Smooth muscle cell (in vitro differentiated cells): Measurements from ENCODE around the gene MYD88. TPM values are rescaled to one million over a fixed set of nuclear protein-coding genes. Genes with fewer than 3 reads are reported as not detected.
A peak's percentile ranks its signal among the peaks of the same experiment; 100 is the strongest.

Source experiments
- DNase-seq: peaks from one replicate; lab custom pipeline; 2025; ENCODE audit not compliant: unreplicated experiment; lab: John Stamatoyannopoulos, UW
- H2AFZ ChIP-seq: fragments of 200-600 bp; sonication (generic); 2 replicates; pipeline ENCODE4 v1.6.0; 2016; ENCODE audit warnings: antibody characterized with exemption, low read depth, mild to moderate bottlenecking
- H3F3A ChIP-seq: fragments of 200-600 bp; sonication (generic); 2 replicates; pipeline ENCODE4 v1.6.0; 2017; ENCODE audit warnings: antibody characterized with exemption, low read depth
- H3K27ac ChIP-seq: fragments of 200-600 bp; sonication (generic); 2 replicates; pipeline ENCODE4 v1.5.1; 2016; ENCODE audit warnings: low read depth, mild to moderate bottlenecking
- H3K27me3 ChIP-seq: fragments of 200-600 bp; sonication (generic); 2 replicates; pipeline ENCODE4 v1.6.1; 2016; ENCODE audit warnings: low read depth, mild to moderate bottlenecking
- H3K36me3 ChIP-seq: fragments of 200-600 bp; sonication (generic); 2 replicates; pipeline ENCODE4 v1.5.1; 2016; ENCODE audit warnings: low read depth
- H3K4me1 ChIP-seq: fragments of 200-600 bp; sonication (generic); 2 replicates; pipeline ENCODE4 v1.5.1; 2016; ENCODE audit warnings: low read depth
- H3K4me2 ChIP-seq: fragments of 200-600 bp; sonication (generic); 2 replicates; pipeline ENCODE4 v1.6.0; 2016; ENCODE audit warnings: mild to moderate bottlenecking
- H3K4me3 ChIP-seq: fragments of 200-600 bp; sonication (generic); 2 replicates; pipeline ENCODE4 v1.5.1; 2016; ENCODE audit warnings: mild to moderate bottlenecking
- H3K79me2 ChIP-seq: fragments of 200-600 bp; sonication (generic); 2 replicates; pipeline ENCODE4 v1.6.0; 2016; ENCODE audit warnings: low read depth, mild to moderate bottlenecking
- H3K9ac ChIP-seq: fragments of 200-600 bp; sonication (generic); 2 replicates; pipeline ENCODE4 v1.6.0; 2016; ENCODE audit warnings: low read depth
- H3K9me3 ChIP-seq: fragments of 200-600 bp; sonication (generic); replicated peaks from 2 replicates; pipeline ENCODE4 v1.5.1; 2016; ENCODE audit warnings: low read depth
- H4K20me1 ChIP-seq: fragments of 200-600 bp; sonication (generic); 2 replicates; pipeline ENCODE4 v1.6.0; 2016; ENCODE audit warnings: low read depth
- WGBS: methylation state at CpG from one replicate; pipeline ENCODE4 v1.1.7; 2016; ENCODE audit warnings: low lambda C conversion rate; 5-methylcytosine and 5-hydroxymethylcytosine counted together
- polyA plus RNA-seq: library from polyadenylated mRNA; unstranded; fragments of >200 nt; fragmentation: Nextera tagmentation; extraction: Ambion mirVana; gene quantifications from 2 replicates; pipeline ENCODE4 v1.2.1, GENCODE V29; 2016
- total RNA-seq: library from RNA; depleted of rRNA; stranded (reverse); fragments of >200 nt; gene quantifications from 2 replicates; pipeline ENCODE4 v1.2.3, GENCODE V29; 2014
- TF ChIP-seq, protein P1 (sequence below): fragments of 200-600 bp; sonication (generic); IDR thresholded peaks from 2 replicates; pipeline ENCODE4 v1.5.1; 2017; ENCODE audit warnings: borderline replicate concordance, mild to moderate bottlenecking, antibody characterized with exemption; ENCODE audit not compliant: insufficient read depth, poor library complexity, severe bottlenecking

The MYD88 gene
- total and polyA plus RNA-seq, 2 experiments from 2014 or later = 14.1 to 37.5 TPM

DNA sequence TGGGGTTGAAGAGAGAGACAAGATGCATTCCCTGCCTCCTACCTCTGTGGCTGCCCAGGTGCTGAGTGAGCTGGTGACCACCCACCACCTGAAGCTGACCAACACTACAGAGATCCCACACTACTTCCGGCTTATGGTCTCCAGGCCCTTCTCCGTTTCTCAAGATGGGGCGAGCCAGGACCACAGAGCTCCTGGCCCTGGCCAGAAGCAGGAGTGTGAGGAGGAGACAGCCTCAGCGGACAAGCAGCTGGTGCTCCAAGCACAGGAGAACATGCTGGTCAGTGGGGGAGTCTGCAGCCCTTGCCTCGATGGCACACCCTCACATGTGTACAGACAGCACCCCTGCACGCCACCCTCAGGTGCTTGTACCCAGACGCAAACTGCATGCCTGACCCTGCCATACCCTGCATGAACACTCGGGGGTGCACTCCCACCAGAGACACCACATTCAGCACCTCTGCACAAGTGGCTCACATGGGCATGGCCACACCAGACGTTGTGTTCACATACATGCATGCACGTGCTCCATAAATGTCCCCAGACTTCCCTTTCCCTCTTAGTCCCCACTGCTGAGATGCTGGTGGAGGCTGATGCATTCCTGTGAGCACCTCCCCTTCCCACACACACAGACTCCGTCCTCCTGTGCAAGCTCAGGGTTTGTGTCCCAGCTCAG lies 20.6 kb upstream of the MYD88 start:
- no peaks in the 10 kb centered on the region for H4K20me1 ChIP-seq
- H3K4me2 ChIP-seq = no peak overlapping the region
- no peaks in the 10 kb centered on the region for H3F3A ChIP-seq
- no peaks in the 10 kb centered on the region for H3K27me3 ChIP-seq
- TF ChIP-seq, protein P1, sequence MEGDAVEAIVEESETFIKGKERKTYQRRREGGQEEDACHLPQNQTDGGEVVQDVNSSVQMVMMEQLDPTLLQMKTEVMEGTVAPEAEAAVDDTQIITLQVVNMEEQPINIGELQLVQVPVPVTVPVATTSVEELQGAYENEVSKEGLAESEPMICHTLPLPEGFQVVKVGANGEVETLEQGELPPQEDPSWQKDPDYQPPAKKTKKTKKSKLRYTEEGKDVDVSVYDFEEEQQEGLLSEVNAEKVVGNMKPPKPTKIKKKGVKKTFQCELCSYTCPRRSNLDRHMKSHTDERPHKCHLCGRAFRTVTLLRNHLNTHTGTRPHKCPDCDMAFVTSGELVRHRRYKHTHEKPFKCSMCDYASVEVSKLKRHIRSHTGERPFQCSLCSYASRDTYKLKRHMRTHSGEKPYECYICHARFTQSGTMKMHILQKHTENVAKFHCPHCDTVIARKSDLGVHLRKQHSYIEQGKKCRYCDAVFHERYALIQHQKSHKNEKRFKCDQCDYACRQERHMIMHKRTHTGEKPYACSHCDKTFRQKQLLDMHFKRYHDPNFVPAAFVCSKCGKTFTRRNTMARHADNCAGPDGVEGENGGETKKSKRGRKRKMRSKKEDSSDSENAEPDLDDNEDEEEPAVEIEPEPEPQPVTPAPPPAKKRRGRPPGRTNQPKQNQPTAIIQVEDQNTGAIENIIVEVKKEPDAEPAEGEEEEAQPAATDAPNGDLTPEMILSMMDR = peak; percentile 61
- no peaks in the 10 kb centered on the region for H3K36me3 ChIP-seq
- H3K9ac ChIP-seq = no peak overlapping the region
- no peaks in the 10 kb centered on the region for H3K9me3 ChIP-seq
- DNase-seq = no peak
- WGBS = 72% methylated on average over 11 of the region's 11 CpGs
- no peaks in the 10 kb centered on the region for H3K79me2 ChIP-seq
- H2AFZ ChIP-seq = no peak overlapping the region
- H3K4me3 ChIP-seq = no peak overlapping the region
- H3K4me1 ChIP-seq = no peaks in the 10 kb centered on the region
- H3K27ac ChIP-seq = no peak overlapping the region

DNA sequence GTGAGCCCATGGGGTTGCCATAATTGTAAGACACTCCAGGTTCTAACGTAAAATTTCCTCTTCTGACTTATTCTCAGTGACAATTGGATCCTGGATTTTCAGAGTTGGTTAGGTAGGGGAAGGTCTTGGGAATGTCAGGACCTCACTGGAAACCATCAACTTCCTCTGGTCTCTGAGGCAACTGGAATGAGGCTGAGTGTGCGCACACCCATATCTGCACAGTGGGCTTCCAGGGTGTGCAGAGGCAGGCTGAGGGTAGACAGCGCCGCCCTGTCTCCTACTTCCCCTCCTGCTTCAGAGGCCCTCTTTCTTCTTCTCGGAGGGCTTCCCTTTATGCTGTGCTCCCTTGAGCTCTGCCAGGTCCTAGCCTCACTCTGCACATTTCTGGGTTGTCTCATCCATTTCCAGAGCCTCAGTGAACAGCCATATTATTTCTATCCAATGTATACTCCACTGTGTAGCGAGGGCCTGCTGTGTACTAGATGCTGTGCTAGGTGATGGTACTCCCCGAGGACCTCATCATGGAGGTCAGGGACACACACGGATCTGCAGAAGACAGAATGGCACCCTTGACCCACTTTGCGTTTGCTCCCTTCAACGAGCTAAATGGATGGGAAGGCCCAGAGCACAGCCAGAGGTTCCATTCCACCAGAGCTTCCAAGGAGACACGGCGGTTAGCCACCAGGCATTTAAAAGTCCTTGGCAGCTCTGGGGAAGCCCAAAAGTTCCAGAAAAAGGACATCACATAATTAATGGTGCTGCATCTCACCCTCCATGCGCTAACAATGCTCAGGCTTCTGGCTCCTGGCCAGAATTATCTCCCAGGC lies 19.8 kb upstream of the MYD88 start:
- no peaks in the 10 kb centered on the region for H3K79me2 ChIP-seq
- H3F3A ChIP-seq = no peaks in the 10 kb centered on the region
- H3K27me3 ChIP-seq = no peaks in the 10 kb centered on the region
- DNase-seq = no peak
- H3K4me2 ChIP-seq = no peak overlapping the region
- peaks cover 3% of the 10 kb centered on the region for H4K20me1 ChIP-seq
- H3K4me1 ChIP-seq = no peaks in the 10 kb centered on the region
- TF ChIP-seq, protein P1 = no peak
- WGBS = 94% methylated on average over 13 of the region's 13 CpGs
- no peak overlapping the region for H2AFZ ChIP-seq
- H3K36me3 ChIP-seq = no peaks in the 10 kb centered on the region
- H3K27ac ChIP-seq = no peak overlapping the region
- no peaks in the 10 kb centered on the region for H3K9me3 ChIP-seq
- no peak overlapping the region for H3K9ac ChIP-seq
- H3K4me3 ChIP-seq = no peak overlapping the region

- Histone ChIP-seq H3K4me3 (no peak overlapping the region), H3K27me3 (no peaks in the 10 kb centered on the region), H4K20me1 (peaks cover 4% of the 10 kb centered on the region), H3F3A (no peaks in the 10 kb centered on the region), H3K36me3 (no peaks in the 10 kb centered on the region), H3K27ac (no peak overlapping the region), H3K4me2 (no peak overlapping the region), H3K9ac (no peak overlapping the region), H2AFZ (no peak overlapping the region), H3K9me3 (no peaks in the 10 kb centered on the region), H3K4me1 (no peaks in the 10 kb centered on the region), H3K79me2 (no peaks in the 10 kb centered on the region)
- 100% methylated on average over 1 of the region's 1 CpG for WGBS
- TF ChIP-seq, protein P1 = no peak
- no peak for DNase-seq
These were observed 19.3 kb upstream of the MYD88 start for GRCh38 chr3:38119248-38119544.
